GM23338 (cell line): ENCODE results near the gene SLC35F6. TPM values are rescaled to one million over a fixed set of nuclear protein-coding genes. Genes with fewer than 3 reads are reported as not detected.

Experiments
- ATAC-seq: fragments of 200-7000 bp; cut with Tn5 transposase; 3 replicates; pipeline ENCODE4 v1.9.1; 2020
- DNase-seq: peaks from one replicate; pipeline ENCODE4 v3.0.0-alpha.2; 2015; ENCODE audit warnings: low spot score
- H2AFZ ChIP-seq: fragments of 200-600 bp; sonication (generic); 2 replicates; pipeline ENCODE4 v1.8.0; 2016; ENCODE audit warnings: antibody characterized with exemption, mild to moderate bottlenecking, moderate library complexity
- H3F3A ChIP-seq: fragments of 200-600 bp; sonication (generic); replicated peaks from 2 replicates; pipeline ENCODE4 v1.8.0; 2017; ENCODE audit warnings: antibody characterized with exemption, mixed run types, low read depth
- H3K27ac ChIP-seq: fragments of 200-600 bp; sonication (generic); 2 replicates; pipeline ENCODE4 v1.6.1; 2016; ENCODE audit warnings: low read depth
- H3K27me3 ChIP-seq: fragments of 200-600 bp; sonication (generic); 2 replicates; pipeline ENCODE4 v1.8.0; 2016; ENCODE audit warnings: mild to moderate bottlenecking, mixed run types, moderate library complexity; ENCODE audit not compliant: insufficient read depth
- H3K36me3 ChIP-seq: fragments of 200-600 bp; sonication (generic); 2 replicates; pipeline ENCODE4 v1.8.0; 2016; ENCODE audit warnings: mild to moderate bottlenecking; ENCODE audit not compliant: insufficient read depth
- H3K4me1 ChIP-seq: fragments of 200-600 bp; sonication (generic); 2 replicates; pipeline ENCODE4 v1.8.0; 2016; ENCODE audit warnings: mild to moderate bottlenecking, moderate library complexity; ENCODE audit not compliant: insufficient read depth
- H3K4me2 ChIP-seq: fragments of 200-600 bp; sonication (generic); 2 replicates; pipeline ENCODE4 v1.7.1; 2017; ENCODE audit warnings: mixed run types
- H3K4me3 ChIP-seq: fragments of 200-600 bp; sonication (generic); 2 replicates; pipeline ENCODE4 v1.6.1; 2016; ENCODE audit warnings: mixed run types
- H3K79me2 ChIP-seq: fragments of 200-600 bp; sonication (generic); replicated peaks from 2 replicates; pipeline ENCODE4 v1.8.0; 2017; ENCODE audit warnings: mild to moderate bottlenecking; ENCODE audit not compliant: insufficient read depth
- H3K9me2 ChIP-seq: fragments of 200-600 bp; sonication (generic); 2 replicates; pipeline ENCODE4 v1.8.0; 2017; ENCODE audit not compliant: insufficient read depth
- H4K20me1 ChIP-seq: fragments of 200-600 bp; sonication (generic); replicated peaks from 2 replicates; pipeline ENCODE4 v1.8.0; 2017; ENCODE audit warnings: mild to moderate bottlenecking; ENCODE audit not compliant: insufficient read depth
- H3K27ac Mint-ChIP-seq: 2 replicates; pipeline ENCODE4 v1.8.0; 2020; ENCODE audit warnings: inconsistent platforms, mild to moderate bottlenecking, moderate library complexity, mixed read lengths
- H3K27me3 Mint-ChIP-seq: 3 replicates; pipeline ENCODE4 v1.8.0; 2022; ENCODE audit warnings: low read depth, mild to moderate bottlenecking, moderate library complexity, mixed read lengths, inconsistent platforms; ENCODE audit not compliant: insufficient read depth, poor library complexity
- H3K36me3 Mint-ChIP-seq: 3 replicates; pipeline ENCODE4 v1.8.0; 2021; ENCODE audit warnings: low read depth, mild to moderate bottlenecking, inconsistent platforms, moderate library complexity, mixed read lengths
- H3K4me1 Mint-ChIP-seq: 3 replicates; pipeline ENCODE4 v1.8.0; 2020; ENCODE audit warnings: mild to moderate bottlenecking, inconsistent platforms, mixed read lengths
- H3K4me3 Mint-ChIP-seq: 3 replicates; pipeline ENCODE4 v1.8.0; 2021; ENCODE audit warnings: moderate library complexity, mild to moderate bottlenecking, inconsistent platforms, mixed read lengths
- H3K9me3 Mint-ChIP-seq: 3 replicates; pipeline ENCODE4 v1.8.0; 2020; ENCODE audit warnings: moderate library complexity, mild to moderate bottlenecking, inconsistent platforms, mixed read lengths
- CREB1 ChIP-seq: fragments of 250-450 bp; sonication (Bioruptor Pico); IDR thresholded peaks from 2 replicates; pipeline ENCODE4 v1.5.0; 2020; ENCODE audit warnings: low read depth, mild to moderate bottlenecking, moderate library complexity
- EZH2 ChIP-seq: fragments of 200-600 bp; sonication (generic); IDR thresholded peaks from one replicate; pipeline ENCODE4 v1.8.0; 2017; ENCODE audit warnings: antibody characterized with exemption, mild to moderate bottlenecking, low read depth; ENCODE audit not compliant: unreplicated experiment
- EZH2phosphoT487 ChIP-seq: fragments of 200-600 bp; sonication (generic); IDR thresholded peaks from one replicate; pipeline ENCODE4 v1.8.1; 2018; ENCODE audit warnings: antibody characterized with exemption; ENCODE audit not compliant: unreplicated experiment
- NANOG ChIP-seq: IDR thresholded peaks from 2 replicates; pipeline ENCODE4 v1.6.1; 2016; ENCODE audit warnings: antibody characterized with exemption, borderline replicate concordance
- ZNF331 ChIP-seq: fragments of 250-450 bp; sonication (Bioruptor Pico); IDR thresholded peaks from 2 replicates; pipeline ENCODE4 v1.5.0; 2020; ENCODE audit warnings: low read depth, mild to moderate bottlenecking, moderate library complexity
- polyA plus RNA-seq: library from polyadenylated mRNA; unstranded; fragments of >200 nt; fragmentation: Nextera tagmentation; extraction: Ambion mirVana; gene quantifications from 2 replicates; pipeline ENCODE4 v1.2.1, GENCODE V29; 2016
- total RNA-seq: library from RNA; depleted of rRNA; stranded (reverse); fragments of >200 nt; shearing (Covaris generic); gene quantifications from 2 replicates; pipeline ENCODE4 v1.2.3, GENCODE V29; 2014
- TF ChIP-seq, protein P1 (sequence below): IDR thresholded peaks from one replicate; pipeline ENCODE4 v1.6.1; 2018; ENCODE audit warnings: antibody characterized with exemption; ENCODE audit not compliant: unreplicated experiment
- TF ChIP-seq, protein P2 (sequence below), 2 experiments: fragments of 200-600 bp in 1 of 2; sonication (generic) in 1 of 2; conservative IDR thresholded peaks; 2 replicates each; pipeline versions ENCODE4 v1.5.1 to v1.6.1; 2016 to 2017; ENCODE audit warnings: antibody characterized with exemption in 2 of 2, low read depth in 2 of 2, mild to moderate bottlenecking in 2 of 2, moderate library complexity in 1 of 2
- TF ChIP-seq, protein P3 (sequence below): IDR thresholded peaks from 2 replicates; pipeline ENCODE4 v1.6.1; 2016; ENCODE audit warnings: antibody characterized with exemption

SLC35F6 gene
- total and polyA plus RNA-seq, 2 experiments from 2014 or later, result 6.0 to 15.0 TPM

DNA sequence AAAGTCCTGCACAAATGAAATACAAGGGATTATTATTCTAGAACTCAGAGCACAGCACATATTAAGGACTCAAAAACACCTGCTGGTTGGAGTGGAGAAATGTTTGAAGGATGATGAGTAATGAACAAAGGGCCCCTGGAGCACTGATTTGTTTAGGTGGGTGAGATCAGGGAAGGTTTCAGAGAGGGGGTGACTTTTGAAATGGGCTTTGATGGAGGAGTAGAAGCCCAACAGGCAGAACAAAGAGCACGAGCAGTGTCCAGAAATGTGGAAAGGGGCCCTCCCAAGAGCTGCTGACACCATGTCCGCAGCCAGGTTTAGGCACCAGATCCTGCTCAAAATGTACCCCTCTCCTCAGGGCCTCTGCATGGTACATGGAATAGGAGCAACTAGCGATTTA lies 47.7 kb upstream of the SLC35F6 start:
- Histone ChIP-seq H3K4me2 (no peak overlapping the region), H2AFZ (no peak overlapping the region), H3K79me2 (no peaks in the 10 kb centered on the region), H3F3A (no peaks in the 10 kb centered on the region), H4K20me1 (no peaks in the 10 kb centered on the region), H3K4me1 (peaks cover 5% of the 10 kb centered on the region), H3K4me3 (no peak overlapping the region), H3K27ac (no peak overlapping the region), H3K27me3 (no peaks in the 10 kb centered on the region), H3K36me3 (no peaks in the 10 kb centered on the region), H3K9me2 (no peaks in the 10 kb centered on the region)
- DNase-seq, result no peak
- Mint-ChIP-seq H3K9me3 (no peaks in the 10 kb centered on the region; the same call in 2 of the 3 replicates), H3K4me3 (no peak overlapping the region), H3K36me3 (no peaks in the 10 kb centered on the region), H3K27me3 (peaks cover 5% of the 10 kb centered on the region), H3K4me1 (peaks cover 12% of the 10 kb centered on the region), H3K27ac (no peak overlapping the region)
- no peak for TF ChIP-seq EZH2phosphoT487
- ATAC-seq, result no peak

DNA sequence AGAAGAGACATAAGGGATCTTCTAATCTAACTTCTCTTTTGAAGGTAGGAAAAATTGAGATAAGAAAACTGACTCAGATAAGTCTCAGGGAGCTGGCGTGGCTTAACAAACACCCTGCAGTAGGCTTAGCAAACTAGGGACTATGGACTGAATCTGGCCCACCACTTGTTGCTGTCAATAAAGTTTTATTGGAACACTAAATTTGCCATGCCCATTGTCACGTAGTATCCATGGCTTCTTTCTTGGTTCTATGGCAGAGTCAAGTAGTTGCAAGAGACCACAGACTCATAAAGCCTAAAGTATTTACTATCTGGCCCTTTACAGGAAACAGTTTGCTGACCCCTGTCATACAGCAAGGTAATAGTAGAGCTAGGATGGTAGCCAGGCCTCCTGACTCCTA lies 47.3 kb upstream of the SLC35F6 start:
- Histone ChIP-seq H3K27ac (no peak overlapping the region), H3K79me2 (no peaks in the 10 kb centered on the region), H3K4me2 (no peak overlapping the region), H3K4me1 (peaks cover 5% of the 10 kb centered on the region), H3K27me3 (no peaks in the 10 kb centered on the region), H4K20me1 (no peaks in the 10 kb centered on the region), H3K4me3 (no peak overlapping the region), H2AFZ (no peak overlapping the region), H3K9me2 (no peaks in the 10 kb centered on the region), H3F3A (no peaks in the 10 kb centered on the region), H3K36me3 (no peaks in the 10 kb centered on the region)
- H3K4me3 Mint-ChIP-seq, result no peak overlapping the region
- ATAC-seq (no peak), DNase-seq (no peak)
- peaks cover 13% of the 10 kb centered on the region for H3K4me1 Mint-ChIP-seq
- no peak overlapping the region for H3K27ac Mint-ChIP-seq
- TF ChIP-seq ZNF331 (no peak), EZH2 (no peak), NANOG (no peak), EZH2phosphoT487 (no peak), CREB1 (CRISPR knock-in tag) (no peak)
- TF ChIP-seq, protein P1, sequence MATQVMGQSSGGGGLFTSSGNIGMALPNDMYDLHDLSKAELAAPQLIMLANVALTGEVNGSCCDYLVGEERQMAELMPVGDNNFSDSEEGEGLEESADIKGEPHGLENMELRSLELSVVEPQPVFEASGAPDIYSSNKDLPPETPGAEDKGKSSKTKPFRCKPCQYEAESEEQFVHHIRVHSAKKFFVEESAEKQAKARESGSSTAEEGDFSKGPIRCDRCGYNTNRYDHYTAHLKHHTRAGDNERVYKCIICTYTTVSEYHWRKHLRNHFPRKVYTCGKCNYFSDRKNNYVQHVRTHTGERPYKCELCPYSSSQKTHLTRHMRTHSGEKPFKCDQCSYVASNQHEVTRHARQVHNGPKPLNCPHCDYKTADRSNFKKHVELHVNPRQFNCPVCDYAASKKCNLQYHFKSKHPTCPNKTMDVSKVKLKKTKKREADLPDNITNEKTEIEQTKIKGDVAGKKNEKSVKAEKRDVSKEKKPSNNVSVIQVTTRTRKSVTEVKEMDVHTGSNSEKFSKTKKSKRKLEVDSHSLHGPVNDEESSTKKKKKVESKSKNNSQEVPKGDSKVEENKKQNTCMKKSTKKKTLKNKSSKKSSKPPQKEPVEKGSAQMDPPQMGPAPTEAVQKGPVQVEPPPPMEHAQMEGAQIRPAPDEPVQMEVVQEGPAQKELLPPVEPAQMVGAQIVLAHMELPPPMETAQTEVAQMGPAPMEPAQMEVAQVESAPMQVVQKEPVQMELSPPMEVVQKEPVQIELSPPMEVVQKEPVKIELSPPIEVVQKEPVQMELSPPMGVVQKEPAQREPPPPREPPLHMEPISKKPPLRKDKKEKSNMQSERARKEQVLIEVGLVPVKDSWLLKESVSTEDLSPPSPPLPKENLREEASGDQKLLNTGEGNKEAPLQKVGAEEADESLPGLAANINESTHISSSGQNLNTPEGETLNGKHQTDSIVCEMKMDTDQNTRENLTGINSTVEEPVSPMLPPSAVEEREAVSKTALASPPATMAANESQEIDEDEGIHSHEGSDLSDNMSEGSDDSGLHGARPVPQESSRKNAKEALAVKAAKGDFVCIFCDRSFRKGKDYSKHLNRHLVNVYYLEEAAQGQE, result no peak
- TF ChIP-seq, protein P2, sequence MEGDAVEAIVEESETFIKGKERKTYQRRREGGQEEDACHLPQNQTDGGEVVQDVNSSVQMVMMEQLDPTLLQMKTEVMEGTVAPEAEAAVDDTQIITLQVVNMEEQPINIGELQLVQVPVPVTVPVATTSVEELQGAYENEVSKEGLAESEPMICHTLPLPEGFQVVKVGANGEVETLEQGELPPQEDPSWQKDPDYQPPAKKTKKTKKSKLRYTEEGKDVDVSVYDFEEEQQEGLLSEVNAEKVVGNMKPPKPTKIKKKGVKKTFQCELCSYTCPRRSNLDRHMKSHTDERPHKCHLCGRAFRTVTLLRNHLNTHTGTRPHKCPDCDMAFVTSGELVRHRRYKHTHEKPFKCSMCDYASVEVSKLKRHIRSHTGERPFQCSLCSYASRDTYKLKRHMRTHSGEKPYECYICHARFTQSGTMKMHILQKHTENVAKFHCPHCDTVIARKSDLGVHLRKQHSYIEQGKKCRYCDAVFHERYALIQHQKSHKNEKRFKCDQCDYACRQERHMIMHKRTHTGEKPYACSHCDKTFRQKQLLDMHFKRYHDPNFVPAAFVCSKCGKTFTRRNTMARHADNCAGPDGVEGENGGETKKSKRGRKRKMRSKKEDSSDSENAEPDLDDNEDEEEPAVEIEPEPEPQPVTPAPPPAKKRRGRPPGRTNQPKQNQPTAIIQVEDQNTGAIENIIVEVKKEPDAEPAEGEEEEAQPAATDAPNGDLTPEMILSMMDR (conservative IDR thresholded peaks at IDR 0.05; ENCODE audit: low read depth in 2 of 2), result no peak
- TF ChIP-seq, protein P3, sequence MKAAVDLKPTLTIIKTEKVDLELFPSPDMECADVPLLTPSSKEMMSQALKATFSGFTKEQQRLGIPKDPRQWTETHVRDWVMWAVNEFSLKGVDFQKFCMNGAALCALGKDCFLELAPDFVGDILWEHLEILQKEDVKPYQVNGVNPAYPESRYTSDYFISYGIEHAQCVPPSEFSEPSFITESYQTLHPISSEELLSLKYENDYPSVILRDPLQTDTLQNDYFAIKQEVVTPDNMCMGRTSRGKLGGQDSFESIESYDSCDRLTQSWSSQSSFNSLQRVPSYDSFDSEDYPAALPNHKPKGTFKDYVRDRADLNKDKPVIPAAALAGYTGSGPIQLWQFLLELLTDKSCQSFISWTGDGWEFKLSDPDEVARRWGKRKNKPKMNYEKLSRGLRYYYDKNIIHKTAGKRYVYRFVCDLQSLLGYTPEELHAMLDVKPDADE, result no peak
- no peaks in the 10 kb centered on the region for H3K36me3 Mint-ChIP-seq
- peaks cover 8% of the 10 kb centered on the region for H3K27me3 Mint-ChIP-seq
- H3K9me3 Mint-ChIP-seq, result no peaks in the 10 kb centered on the region; the same call in 2 of the 3 replicates
